Activated CD8-positive, alpha-beta memory T cell treated with anti-CD3 and anti-CD28 coated beads for 48 hours (primary cell): ENCODE data around the gene MLF1.

Source experiments
- DNase-seq, 3 experiments: peaks; one replicate each; pipeline ENCODE4 v3.0.0-alpha.2; 2020; ENCODE audit warnings: low read depth in 2 of 3, low spot score in 2 of 3

The MLF1 gene

DNA sequence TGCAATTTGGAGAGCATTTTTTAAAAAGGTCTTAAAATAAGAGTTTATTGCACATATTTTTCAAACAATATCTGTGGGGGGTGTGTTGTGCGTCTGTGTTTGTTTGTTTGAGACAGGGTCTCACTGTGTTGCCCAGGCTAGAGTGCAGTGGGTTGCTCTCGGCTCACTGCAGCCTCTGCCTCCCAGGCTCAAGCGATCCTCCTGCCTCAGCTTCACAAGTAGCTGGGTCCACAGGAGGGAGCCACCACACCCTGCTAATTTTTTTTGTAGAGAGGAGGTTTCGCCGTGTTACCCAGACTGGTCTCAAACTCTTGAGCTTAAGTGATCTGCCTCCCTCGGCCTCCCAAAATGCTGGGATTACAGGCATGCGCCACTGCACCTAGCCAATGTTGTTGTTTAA, 2.7 kb downstream of the MLF1 start:
- no peak for DNase-seq

DNA sequence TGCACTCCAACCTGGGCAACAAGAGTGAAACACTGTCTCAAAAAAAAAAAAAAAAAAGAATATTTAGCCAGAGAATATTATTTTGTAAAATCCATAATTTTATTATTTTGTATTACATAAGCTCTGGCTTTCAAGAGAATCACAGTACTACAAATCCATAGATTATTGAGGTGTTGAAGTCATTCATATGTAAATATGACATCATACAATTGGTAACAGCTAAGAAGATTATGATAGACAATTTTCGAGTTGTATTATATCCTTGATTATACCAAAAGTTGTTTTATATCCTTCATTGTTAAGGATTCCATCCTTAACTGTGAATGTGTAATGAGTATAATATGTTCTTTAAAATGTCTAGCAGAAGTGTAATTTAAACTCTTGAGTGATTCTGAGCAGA, 3.7 kb downstream of the MLF1 start:
- no peak for DNase-seq

GRCh38 chr3:158590223-158590622, 19.2 kb downstream of the MLF1 start:
- DNase-seq, result no peak

- no peak for DNase-seq
These were observed 29.8 kb downstream of the MLF1 start for GRCh38 chr3:158600787-158601186.

GRCh38 chr3:158602227-158602626, 31.2 kb downstream of the MLF1 start:
- DNase-seq, result no peak

DNA sequence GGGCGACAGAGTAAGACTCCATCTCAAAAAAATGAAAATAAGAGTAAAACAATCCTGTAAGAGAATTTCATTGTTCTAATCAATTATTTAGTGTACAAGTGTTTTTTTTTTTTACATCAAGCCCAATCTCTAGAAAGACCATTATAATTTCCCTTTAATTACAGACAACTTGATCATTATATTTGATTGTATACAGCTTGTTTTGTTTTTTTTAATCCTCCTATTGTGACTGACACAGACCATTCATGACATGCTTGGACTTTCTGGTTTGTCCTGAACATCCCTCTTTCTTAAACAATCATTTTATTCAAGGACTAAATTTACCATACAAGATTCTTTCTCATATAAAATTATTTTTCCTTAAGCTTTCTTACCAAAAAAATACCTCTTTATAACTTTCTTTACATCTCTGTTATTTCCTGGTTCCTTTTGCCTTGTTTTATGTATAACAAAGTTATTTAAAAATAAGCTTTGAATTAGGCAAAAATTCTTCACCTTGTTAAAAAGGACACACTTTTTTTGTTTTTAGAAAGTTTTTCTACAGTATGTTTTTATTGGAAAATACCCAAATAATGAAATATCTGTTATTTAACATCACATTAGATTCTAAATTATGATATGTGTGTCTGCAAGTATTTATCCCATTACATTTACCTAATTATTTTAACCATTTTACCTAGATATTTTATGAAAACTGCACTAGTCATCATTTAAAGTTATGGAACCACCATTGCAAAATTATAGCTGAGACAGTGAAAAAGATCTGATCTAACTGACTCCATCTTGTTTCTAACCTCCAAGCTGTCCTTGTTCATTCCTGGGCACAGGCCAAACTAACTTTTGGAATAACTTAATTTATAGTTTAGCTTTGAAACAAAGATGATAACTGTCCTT, 47.2 kb downstream of the MLF1 start:
- no peak for DNase-seq

DNA sequence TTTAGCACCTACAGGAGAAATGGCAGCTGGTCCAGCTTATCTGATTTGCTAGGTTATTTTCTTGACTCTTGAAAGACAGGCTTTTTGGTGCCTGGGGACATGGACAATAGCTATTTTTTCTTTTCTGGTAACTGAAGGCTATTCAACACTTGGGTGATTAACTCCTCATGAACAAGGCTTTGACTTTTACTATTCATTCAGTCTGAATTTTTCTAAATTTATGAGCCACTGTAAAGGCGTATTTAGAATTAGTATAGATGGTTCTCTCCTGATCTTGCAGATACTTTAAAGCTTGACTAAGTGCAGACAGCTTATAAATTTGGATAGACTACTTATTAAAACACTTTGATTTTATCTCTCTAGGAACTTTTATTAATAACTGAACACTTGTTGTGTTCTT, 54.9 kb downstream of the MLF1 start:
- DNase-seq, result no peak

DNA sequence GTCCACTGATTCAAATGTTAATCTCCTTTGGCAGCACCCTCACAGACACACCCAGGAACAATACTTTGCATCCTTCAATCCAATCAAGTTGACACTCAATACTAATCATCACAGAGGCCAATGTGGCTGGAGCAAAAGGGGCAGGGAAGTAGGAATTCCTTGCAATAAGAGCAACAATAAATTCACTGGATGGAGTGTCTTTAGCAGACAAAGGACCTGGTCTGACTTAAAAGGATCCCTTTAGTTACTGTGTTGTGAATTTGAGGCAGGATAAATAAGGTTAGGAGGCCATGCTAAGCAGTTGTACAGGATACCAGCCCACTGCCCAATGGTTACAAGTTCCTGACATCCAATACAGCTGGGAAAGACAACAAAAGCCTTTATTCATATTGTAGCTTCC, 61.0 kb downstream of the MLF1 start:
- DNase-seq, result no peak

GRCh38 chr3:158640646-158641045, 69.7 kb downstream of the MLF1 start:
- no peak for DNase-seq

DNA sequence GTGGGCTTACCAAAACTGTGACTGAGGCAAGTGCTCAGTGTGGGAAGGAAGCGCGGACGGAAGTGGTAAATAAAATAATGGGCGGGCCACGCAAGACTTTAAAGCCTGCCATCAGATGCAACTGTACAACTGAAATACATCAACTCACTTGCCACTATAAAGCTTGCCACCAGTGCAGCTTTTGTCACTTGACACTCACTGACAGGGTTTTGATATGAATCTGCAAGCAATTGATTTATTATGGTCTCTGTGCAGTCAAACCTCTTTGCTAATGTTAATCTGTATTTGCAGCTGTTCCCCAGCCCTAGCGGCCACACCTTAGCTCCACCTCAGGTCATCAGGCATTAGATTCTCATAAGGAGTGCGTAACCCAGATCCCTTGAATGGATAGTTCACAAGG, 71.0 kb downstream of the MLF1 start:
- DNase-seq, result no peak

GRCh38 chr3:158642474-158643210, 71.6 kb downstream of the MLF1 start:
- DNase-seq, result no peak

- peak; percentile 56 to 74 (median 65) for DNase-seq
These were observed 73.4 kb downstream of the MLF1 start, which contains the start of gene GFM1 for GRCh38 chr3:158644345-158644908. GFM1 (plus strand) TSS chr3:158644527; CDS start chr3:158644635, 108 bp downstream.

GRCh38 chr3:158649791-158650190, 78.8 kb downstream of the MLF1 start:
- no peak for DNase-seq

GRCh38 chr3:158651192-158651591, 80.2 kb downstream of the MLF1 start:
- no peak for DNase-seq

DNA sequence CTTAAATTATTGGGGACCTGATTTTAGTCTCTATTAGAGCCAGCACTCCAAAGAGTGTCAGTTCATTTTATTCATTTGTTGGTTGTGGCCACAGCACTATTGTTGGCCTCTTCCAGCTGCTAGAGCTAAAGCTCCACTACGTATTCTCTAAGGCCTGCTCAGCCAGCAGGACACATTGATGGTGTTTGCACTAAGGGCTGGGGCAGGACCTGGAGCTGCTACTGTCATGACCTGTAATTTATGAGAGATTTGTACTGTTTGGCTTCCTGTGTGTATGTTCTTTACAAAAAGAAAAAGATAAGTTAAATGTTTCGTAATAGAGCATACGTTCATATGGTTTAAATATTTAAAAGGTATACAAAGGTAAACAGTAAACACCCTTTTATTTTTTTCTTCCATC, 81.5 kb downstream of the MLF1 start:
- DNase-seq, result no peak
